ENCODE measurements around the gene ME2.
"Not testable (repeated sequence)": the region's sequence is repeated elsewhere in the genome, so short reads cannot be mapped to it uniquely, and the experiment has no call there.

The ME2 gene

DNA sequence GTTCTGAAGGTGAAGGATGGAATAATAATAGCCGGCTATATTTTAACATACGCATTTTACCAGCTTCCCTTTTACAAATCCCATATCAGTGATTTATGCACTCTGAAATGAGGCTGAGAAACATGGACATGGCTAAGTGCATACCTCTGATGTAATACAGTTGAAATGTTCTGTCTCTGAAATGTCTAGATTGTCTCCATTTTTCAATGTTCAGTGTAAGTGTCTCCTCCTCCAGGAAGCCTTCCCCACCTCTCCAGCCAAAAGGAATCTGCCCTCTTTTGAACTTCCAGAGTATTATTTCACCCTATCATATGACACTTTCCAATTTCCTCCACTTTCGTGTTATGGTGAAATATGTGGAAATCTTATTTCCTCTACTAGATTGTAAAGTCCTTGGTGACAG, 29.5 kb upstream of the ME2 start:
- DNase-seq (ENCODE audit: low read depth in 2 of 2): peak; percentile 31 to 42
- H3K4me3 ChIP-seq (replicated peaks in 1 of 2; ENCODE audit: low read depth in 2 of 2, low read length in 2 of 2): no peak overlapping the region
- TF ChIP-seq, protein P1, sequence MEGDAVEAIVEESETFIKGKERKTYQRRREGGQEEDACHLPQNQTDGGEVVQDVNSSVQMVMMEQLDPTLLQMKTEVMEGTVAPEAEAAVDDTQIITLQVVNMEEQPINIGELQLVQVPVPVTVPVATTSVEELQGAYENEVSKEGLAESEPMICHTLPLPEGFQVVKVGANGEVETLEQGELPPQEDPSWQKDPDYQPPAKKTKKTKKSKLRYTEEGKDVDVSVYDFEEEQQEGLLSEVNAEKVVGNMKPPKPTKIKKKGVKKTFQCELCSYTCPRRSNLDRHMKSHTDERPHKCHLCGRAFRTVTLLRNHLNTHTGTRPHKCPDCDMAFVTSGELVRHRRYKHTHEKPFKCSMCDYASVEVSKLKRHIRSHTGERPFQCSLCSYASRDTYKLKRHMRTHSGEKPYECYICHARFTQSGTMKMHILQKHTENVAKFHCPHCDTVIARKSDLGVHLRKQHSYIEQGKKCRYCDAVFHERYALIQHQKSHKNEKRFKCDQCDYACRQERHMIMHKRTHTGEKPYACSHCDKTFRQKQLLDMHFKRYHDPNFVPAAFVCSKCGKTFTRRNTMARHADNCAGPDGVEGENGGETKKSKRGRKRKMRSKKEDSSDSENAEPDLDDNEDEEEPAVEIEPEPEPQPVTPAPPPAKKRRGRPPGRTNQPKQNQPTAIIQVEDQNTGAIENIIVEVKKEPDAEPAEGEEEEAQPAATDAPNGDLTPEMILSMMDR (IDR thresholded peaks at IDR 0.05; ENCODE audit: low read depth, low read length): no peak

DNA sequence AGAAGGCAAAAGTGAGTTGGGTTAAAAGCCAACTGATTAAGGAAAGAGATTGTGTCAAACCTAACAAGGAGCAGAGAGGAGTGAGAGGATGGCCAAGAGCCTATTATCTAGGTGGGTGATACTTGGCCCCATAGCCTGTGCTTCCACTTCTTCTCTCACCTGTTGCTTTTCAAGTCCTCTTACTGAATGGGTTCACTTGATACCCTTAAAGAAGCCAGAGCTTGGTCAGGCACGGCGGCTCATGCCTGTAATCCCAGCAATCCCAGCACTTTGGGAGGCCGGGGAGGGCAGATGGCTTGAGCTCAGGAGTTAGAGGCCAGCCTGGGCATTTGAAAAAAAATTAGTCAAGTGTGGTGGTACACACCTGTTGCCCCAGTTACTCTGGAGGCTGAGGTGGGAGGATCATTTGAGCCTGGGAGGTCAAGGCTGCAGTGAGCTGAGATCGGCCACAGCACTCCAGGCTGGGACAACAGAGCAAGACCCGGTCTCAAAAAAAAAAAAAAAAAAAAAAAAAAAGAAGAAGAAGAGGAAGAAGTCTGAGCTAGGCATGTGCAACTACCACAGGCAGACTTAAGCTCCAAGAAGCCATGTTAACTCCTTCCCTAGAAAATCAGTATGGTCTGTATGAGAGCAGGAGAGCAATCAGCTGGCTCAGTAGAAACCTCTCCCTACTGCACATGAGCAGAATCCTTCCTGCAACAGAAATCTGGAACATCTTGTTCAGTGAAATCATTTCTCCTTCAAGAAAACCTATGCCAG, 28.4 kb upstream of the ME2 start:
- TF ChIP-seq, protein P1 (IDR thresholded peaks at IDR 0.05; ENCODE audit: low read depth, low read length): no peak

DNA sequence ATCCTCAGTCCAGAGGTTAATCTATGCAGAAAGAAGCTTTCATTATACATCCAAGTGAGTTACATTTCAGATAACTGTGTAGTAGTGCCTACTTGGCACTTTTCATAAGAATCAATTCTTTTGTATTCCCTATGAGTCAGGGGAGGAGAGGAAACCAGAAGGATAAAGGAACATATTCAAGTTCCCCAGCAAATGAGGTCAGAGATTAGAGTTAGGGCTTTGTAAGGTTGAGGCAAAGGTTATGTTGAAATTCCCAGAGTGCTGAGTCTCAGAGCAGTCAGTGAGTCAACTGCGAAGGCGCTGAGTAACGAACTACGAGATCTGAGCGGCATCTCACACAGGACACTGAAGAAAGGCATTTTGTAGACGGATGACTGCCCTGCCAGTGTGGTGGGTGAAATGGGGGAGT, 25.1 kb upstream of the ME2 start:
- peak; percentile 76 to 91 for DNase-seq (ENCODE audit: low read depth in 2 of 2)
- H3K4me3 ChIP-seq (replicated peaks in 1 of 2; ENCODE audit: low read depth in 2 of 2, low read length in 2 of 2): no peak overlapping the region
- TF ChIP-seq, protein P1 (IDR thresholded peaks at IDR 0.05; ENCODE audit: low read depth, low read length): no peak

More for the DNA sequence above, 28.4 kb upstream of the ME2 start:
- no peak for DNase-seq (ENCODE audit: low read depth in 2 of 2)
- no peak overlapping the region for H3K4me3 ChIP-seq (replicated peaks in 1 of 2; ENCODE audit: low read depth in 2 of 2, low read length in 2 of 2)

DNA sequence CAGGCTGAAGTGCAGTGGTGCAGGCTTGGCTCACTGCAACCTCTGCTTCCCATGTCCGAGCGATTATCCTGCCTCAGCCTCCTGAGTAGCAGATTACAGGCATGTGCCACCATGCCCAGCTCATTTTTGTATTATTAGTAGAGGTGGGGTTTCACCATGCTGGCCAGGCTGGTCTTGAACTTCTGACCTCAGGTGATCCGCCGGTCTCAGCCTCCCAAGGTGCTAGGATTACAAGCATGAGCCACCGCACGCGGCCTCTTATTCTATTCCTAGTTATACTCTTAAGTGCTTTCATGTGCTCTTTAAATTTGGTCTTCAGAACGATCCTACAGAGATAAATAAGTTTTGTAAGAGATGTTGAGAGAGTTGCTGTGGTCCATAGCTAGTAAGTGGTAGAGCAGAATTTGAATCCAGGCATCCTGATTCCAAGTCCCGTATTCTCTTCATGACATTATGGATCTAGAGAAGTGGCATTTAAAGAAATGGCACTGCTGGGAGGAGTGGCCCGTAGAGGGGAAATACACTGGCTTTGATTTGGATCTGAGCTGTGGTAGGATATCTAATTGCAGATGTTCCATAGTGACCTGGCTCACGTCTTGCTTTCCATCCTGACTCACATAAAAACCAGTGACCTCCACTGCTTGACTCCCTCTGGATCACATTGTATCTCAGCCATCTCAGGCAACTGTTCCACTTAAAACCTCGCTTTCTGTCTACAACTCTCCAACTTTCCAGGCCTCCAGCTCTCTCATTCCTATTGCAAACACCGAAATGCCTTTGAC, 22.8 kb upstream of the ME2 start:
- no peak for DNase-seq (ENCODE audit: low read depth in 2 of 2)
- TF ChIP-seq, protein P1 (IDR thresholded peaks at IDR 0.05; ENCODE audit: low read depth, low read length): no peak
- H3K4me3 ChIP-seq (replicated peaks in 1 of 2; ENCODE audit: low read depth in 2 of 2, low read length in 2 of 2): no peak overlapping the region

DNA sequence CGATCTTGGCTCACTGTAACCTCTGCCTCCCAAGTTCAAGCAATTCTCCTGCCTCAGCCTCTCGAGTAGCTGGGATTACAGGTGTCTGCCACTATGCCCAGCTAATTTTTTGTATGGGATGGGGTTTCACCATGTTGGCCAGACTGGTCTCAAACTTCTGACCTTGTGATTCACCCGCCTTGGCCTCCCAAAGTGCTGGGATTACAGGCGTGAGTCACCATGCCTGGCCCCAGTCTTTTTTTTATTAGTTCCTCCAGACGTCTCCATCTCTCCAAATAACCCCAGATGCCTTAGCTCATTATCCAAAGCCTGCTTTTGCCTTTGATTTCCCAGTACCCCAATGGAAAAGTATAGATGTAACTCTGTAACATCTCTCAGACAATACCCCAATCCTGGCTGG, 21.8 kb upstream of the ME2 start:
- peak in 1 of 2 donors; percentile 51 for DNase-seq (ENCODE audit: low read depth in 2 of 2)
- H3K4me3 ChIP-seq (replicated peaks in 1 of 2; ENCODE audit: low read depth in 2 of 2, low read length in 2 of 2): not testable (repeated sequence)

DNA sequence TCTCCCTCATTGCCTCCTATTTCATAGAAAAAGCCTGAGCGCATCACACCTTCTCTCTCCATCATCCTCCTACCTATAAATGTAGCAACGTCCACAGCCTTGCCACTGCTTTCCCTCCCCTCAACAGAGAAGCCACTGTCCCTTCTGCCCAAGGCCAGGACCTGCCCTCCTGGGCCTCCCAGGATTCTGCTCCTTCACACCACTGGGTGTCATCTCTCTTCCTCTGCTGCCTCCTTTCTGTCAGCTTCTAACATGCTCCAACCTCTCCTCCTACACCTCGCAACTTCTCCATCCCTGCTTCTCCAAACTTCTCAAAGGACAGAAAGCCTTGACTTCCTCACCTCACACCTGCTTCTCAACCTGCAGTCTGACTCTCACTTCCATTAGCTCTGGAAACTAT, 21.2 kb upstream of the ME2 start:
- TF ChIP-seq, protein P1 (IDR thresholded peaks at IDR 0.05; ENCODE audit: low read depth, low read length): no peak
- no peak overlapping the region for H3K4me3 ChIP-seq (replicated peaks in 1 of 2; ENCODE audit: low read depth in 2 of 2, low read length in 2 of 2)
- DNase-seq (ENCODE audit: low read depth in 2 of 2): no peak

DNA sequence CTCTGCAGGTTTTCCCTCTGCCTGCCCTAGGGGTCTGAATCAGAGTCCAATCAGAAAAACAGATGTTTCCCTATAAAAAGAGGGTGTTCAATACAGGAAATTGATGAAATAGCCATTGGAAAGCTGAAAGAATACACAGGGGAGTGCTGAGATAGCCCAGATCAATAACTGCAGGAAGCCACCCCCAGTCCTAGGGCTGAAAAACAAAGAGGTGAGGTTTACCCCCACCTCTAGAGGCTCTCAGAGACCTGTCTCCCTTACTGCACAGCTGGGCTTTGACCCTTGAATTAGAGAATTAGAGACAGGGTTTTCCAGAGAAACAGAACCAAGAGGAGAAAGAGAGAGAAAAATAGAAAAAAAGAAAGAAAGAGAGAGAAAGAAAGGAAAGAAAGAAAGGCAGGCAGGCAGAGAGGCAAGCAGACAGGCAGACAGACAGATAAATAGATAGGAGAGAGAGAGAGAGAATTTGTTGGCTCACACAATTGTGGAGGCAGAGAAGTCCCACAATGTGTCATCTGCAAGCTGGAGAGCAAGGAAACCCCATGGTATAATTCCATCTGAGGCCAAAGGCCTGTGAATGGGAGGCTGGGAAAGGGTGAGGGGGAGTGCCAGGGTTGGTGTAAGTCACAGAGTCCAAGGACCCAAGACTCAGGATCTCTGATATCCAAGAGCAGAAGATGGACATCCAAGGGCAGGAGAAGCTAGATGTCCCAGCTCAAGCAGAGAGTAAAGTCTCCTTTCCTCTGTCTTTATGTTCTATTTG, 18.9 kb upstream of the ME2 start:
- TF ChIP-seq, protein P1 (IDR thresholded peaks at IDR 0.05; ENCODE audit: low read depth, low read length): no peak
- no peak overlapping the region for H3K4me3 ChIP-seq (replicated peaks in 1 of 2; ENCODE audit: low read depth in 2 of 2, low read length in 2 of 2)
- DNase-seq (ENCODE audit: low read depth in 2 of 2): no peak
